ENCODE measurements around the gene MACROD2. TPM values are rescaled to one million over a fixed set of nuclear protein-coding genes. Genes with fewer than 3 reads are reported as not detected.

The MACROD2 gene
- total RNA-seq, 4 donors from 2014 or later: 4.6 to 33.0 (median 8.3) TPM

DNA sequence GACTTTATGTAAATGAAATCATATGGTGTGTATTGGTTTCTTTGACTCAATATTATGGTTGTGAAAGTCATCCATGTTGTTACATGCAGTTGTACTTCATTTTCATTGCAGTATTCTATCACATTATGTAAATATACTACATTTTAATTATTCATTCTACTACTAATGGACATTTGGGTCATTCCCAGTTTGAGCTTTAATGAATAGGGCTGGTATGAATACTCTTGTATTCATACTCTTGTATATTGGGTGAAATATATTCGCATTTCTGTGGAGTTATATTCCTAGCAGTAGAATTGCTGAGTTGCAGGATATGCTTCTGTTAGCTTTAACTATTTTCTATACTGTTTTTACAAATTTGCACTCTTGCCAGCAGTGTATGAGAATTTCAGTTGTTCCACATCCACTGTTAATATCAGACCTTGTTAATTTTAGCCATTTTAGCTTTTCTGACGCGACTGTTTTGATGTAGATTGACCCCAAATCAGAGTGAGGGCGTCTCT lies 1633.6 kb downstream of the MACROD2 start:
- no peaks in the 10 kb centered on the region for H3K36me3 ChIP-seq
- no peak for DNase-seq
- TF ChIP-seq POLR2A (IDR thresholded peaks at IDR 0.05) (no peak), EP300 (IDR thresholded peaks at IDR 0.05; ENCODE audit: low read depth) (no peak), POLR2AphosphoS5 (IDR thresholded peaks at IDR 0.05) (no peak)
- TF ChIP-seq, protein P1, sequence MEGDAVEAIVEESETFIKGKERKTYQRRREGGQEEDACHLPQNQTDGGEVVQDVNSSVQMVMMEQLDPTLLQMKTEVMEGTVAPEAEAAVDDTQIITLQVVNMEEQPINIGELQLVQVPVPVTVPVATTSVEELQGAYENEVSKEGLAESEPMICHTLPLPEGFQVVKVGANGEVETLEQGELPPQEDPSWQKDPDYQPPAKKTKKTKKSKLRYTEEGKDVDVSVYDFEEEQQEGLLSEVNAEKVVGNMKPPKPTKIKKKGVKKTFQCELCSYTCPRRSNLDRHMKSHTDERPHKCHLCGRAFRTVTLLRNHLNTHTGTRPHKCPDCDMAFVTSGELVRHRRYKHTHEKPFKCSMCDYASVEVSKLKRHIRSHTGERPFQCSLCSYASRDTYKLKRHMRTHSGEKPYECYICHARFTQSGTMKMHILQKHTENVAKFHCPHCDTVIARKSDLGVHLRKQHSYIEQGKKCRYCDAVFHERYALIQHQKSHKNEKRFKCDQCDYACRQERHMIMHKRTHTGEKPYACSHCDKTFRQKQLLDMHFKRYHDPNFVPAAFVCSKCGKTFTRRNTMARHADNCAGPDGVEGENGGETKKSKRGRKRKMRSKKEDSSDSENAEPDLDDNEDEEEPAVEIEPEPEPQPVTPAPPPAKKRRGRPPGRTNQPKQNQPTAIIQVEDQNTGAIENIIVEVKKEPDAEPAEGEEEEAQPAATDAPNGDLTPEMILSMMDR (IDR thresholded peaks at IDR 0.05): no peak
- no peaks in the 10 kb centered on the region for H3K9me3 ChIP-seq
- 78 to 88% methylated on average over 3 to 4 of the region's 4 CpGs for WGBS, 2 donors (ENCODE audit: low coverage in 1 of 2)
- intact Hi-C loops (cut with DNase I; ENCODE audit: low total_unique reads): no loop called here
- no peaks in the 10 kb centered on the region for H3K27me3 ChIP-seq
- no peak overlapping the region for H3K27ac ChIP-seq
- in situ Hi-C loops (cut with MboI; ENCODE audit: low pct_ligation_motif_present in 1 of 4, low pct_unique_long_range_greater_than_20kb in 1 of 4, low sequenced_read_pairs in 3 of 4): no loop called here
- H3K4me1 ChIP-seq: no peaks in the 10 kb centered on the region
- H3K4me3 ChIP-seq: no peak overlapping the region

GRCh38 chr20:15630360-15630759 lies 1635.0 kb downstream of the MACROD2 start:
- 81% methylated on average over 4 of the region's 4 CpGs for WGBS, 2 donors (ENCODE audit: low coverage in 1 of 2)
- intact Hi-C loops (cut with DNase I; ENCODE audit: low total_unique reads) (no loop called here), in situ Hi-C loops (cut with MboI; ENCODE audit: low pct_ligation_motif_present in 1 of 4, low pct_unique_long_range_greater_than_20kb in 1 of 4, low sequenced_read_pairs in 3 of 4) (no loop called here)
- no peak overlapping the region for H3K4me3 ChIP-seq
- no peak for DNase-seq
- no peaks in the 10 kb centered on the region for H3K36me3 ChIP-seq
- H3K9me3 ChIP-seq: no peaks in the 10 kb centered on the region
- no peaks in the 10 kb centered on the region for H3K27me3 ChIP-seq
- no peaks in the 10 kb centered on the region for H3K4me1 ChIP-seq
- no peak overlapping the region for H3K27ac ChIP-seq
- TF ChIP-seq POLR2A (IDR thresholded peaks at IDR 0.05): no peak
- TF ChIP-seq, protein P1 (IDR thresholded peaks at IDR 0.05): no peak
- TF ChIP-seq POLR2AphosphoS5 (IDR thresholded peaks at IDR 0.05): no peak
- TF ChIP-seq EP300 (IDR thresholded peaks at IDR 0.05; ENCODE audit: low read depth): no peak

GRCh38 chr20:15632680-15633079 lies 1637.4 kb downstream of the MACROD2 start:
- TF ChIP-seq POLR2AphosphoS5 (IDR thresholded peaks at IDR 0.05): no peak
- TF ChIP-seq EP300 (IDR thresholded peaks at IDR 0.05; ENCODE audit: low read depth): no peak
- no peak for TF ChIP-seq POLR2A (IDR thresholded peaks at IDR 0.05)
- TF ChIP-seq, protein P1 (IDR thresholded peaks at IDR 0.05): no peak
- Histone ChIP-seq H3K36me3 (no peaks in the 10 kb centered on the region), H3K4me1 (peaks cover 0 to 5% (median 0%) of the 10 kb centered on the region in 4 donors), H3K4me3 (no peak overlapping the region), H3K27ac (no peak overlapping the region), H3K27me3 (no peaks in the 10 kb centered on the region), H3K9me3 (no peaks in the 10 kb centered on the region)
- intact Hi-C loops (cut with DNase I; ENCODE audit: low total_unique reads) (no loop called here), in situ Hi-C loops (cut with MboI; ENCODE audit: low pct_ligation_motif_present in 1 of 4, low pct_unique_long_range_greater_than_20kb in 1 of 4, low sequenced_read_pairs in 3 of 4) (no loop called here)
- 71 to 95% methylated on average over 3 of the region's 3 CpGs for WGBS, 2 donors (ENCODE audit: low coverage in 1 of 2)
- no peak for DNase-seq

- Histone ChIP-seq H3K4me1 (peaks cover 0 to 10% (median 0%) of the 10 kb centered on the region in 4 donors), H3K4me3 (no peak overlapping the region), H3K27me3 (no peaks in the 10 kb centered on the region), H3K9me3 (no peaks in the 10 kb centered on the region), H3K36me3 (no peaks in the 10 kb centered on the region), H3K27ac (no peak overlapping the region)
- no peak for DNase-seq
- in situ Hi-C loops (cut with MboI; ENCODE audit: low pct_ligation_motif_present in 1 of 4, low pct_unique_long_range_greater_than_20kb in 1 of 4, low sequenced_read_pairs in 3 of 4): no loop called here
- TF ChIP-seq, protein P1 (IDR thresholded peaks at IDR 0.05): no peak
- TF ChIP-seq POLR2A (IDR thresholded peaks at IDR 0.05) (no peak), EP300 (IDR thresholded peaks at IDR 0.05; ENCODE audit: low read depth) (no peak), POLR2AphosphoS5 (IDR thresholded peaks at IDR 0.05) (no peak)
- intact Hi-C loops (cut with DNase I; ENCODE audit: low total_unique reads): no loop called here
- 90 to 94% methylated on average over 2 of the region's 2 CpGs for WGBS, 2 donors (ENCODE audit: low coverage in 1 of 2)
These were observed 1638.8 kb downstream of the MACROD2 start for GRCh38 chr20:15634102-15634501.
